ENCODE results near the gene DBF4. TPM values are rescaled to one million over a fixed set of nuclear protein-coding genes. Genes with fewer than 3 reads are reported as not detected.

DBF4 gene
- total and polyA plus RNA-seq, 9 of the 15 experiments (the other 6 are each of a cell fraction or from before 2014, with no cell fraction given) = 37.8 to 145 (median 104) TPM

GRCh38 chr7:87850836-87851593 lies 25.3 kb upstream of the DBF4 start:
- no TSS peak for BruUV-seq (replicated peaks)
- H3K36me3 ChIP-seq (ENCODE audit: control insufficient read depth, insufficient read depth, low read length) = peaks cover 75% of the 10 kb centered on the region
- H3K4me3 ChIP-seq = no peak overlapping the region
- no peaks in the 10 kb centered on the region; a peak in 1 of 5 replicates for H3K4me1 ChIP-seq (replicated peaks in 1 of 2; ENCODE audit: control insufficient read depth in 2 of 2, insufficient read depth in 2 of 2, low read length in 2 of 2)
- ATAC-seq (peak; percentile 40; the same call in 1 of the 3 replicates), DNase-seq (ENCODE audit: extremely low read depth in 1 of 4, low spot score in 3 of 4) (no peak), FAIRE-seq (no peak)
- ChIA-PET CTCF (ENCODE audit: low intra/inter-chr PET ratio) (no interaction called here), POLR2A (interaction anchor here (1.2 kb wide), 1 partner anchor 18 kb away, joined by 4 read pairs; no protein-coding TSS in a partner anchor)
- no peak overlapping the region for H3K9ac ChIP-seq (ENCODE audit: insufficient read depth in 1 of 2, low read depth in 2 of 2, low read length in 2 of 2)
- TF ChIP-seq ZNF644 (tag; IDR thresholded peaks at IDR 0.05; ENCODE audit: low read depth) = no peak
- TF ChIP-seq, protein P1, sequence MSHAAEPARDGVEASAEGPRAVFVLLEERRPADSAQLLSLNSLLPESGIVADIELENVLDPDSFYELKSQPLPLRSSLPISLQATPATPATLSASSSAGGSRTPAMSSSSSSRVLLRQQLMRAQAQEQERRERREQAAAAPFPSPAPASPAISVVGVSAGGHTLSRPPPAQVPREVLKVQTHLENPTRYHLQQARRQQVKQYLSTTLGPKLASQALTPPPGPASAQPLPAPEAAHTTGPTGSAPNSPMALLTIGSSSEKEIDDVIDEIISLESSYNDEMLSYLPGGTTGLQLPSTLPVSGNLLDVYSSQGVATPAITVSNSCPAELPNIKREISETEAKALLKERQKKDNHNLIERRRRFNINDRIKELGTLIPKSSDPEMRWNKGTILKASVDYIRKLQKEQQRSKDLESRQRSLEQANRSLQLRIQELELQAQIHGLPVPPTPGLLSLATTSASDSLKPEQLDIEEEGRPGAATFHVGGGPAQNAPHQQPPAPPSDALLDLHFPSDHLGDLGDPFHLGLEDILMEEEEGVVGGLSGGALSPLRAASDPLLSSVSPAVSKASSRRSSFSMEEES (CRISPR knock-in tag; IDR thresholded peaks at IDR 0.05) = peak; percentile 36
- no peaks in the 10 kb centered on the region for H3K27me3 ChIP-seq (ENCODE audit: control insufficient read depth in 2 of 2, insufficient read depth in 2 of 2, low read length in 2 of 2)
- H4K20me1 ChIP-seq (replicated peaks; ENCODE audit: control insufficient read depth, insufficient read depth, low read length) = no peaks in the 10 kb centered on the region
- H2AFZ ChIP-seq (ENCODE audit: low read depth, low read length) = no peak overlapping the region
- 93% methylated on average over 1 of the region's 1 CpG for WGBS (ENCODE audit: insufficient coverage, low coverage, missing lambda C conversion rate)
- in situ Hi-C loops (cut with MboI) = no loop called here
- H3K79me2 ChIP-seq (ENCODE audit: control insufficient read depth, insufficient read depth, low read length) = peaks cover 4% of the 10 kb centered on the region; the same call in 1 of the 3 replicates
- no peaks in the 10 kb centered on the region for H3K9me1 ChIP-seq (ENCODE audit: control insufficient read depth, insufficient read depth, low read length)
- H3K27ac ChIP-seq (ENCODE audit: extremely low read depth, low read depth, low read length) = no peak overlapping the region; the same call in 2 of the 3 replicates
- intact Hi-C loops (cut with micrococcal nuclease) = no loop called here
- H3K9me3 ChIP-seq (replicated peaks; ENCODE audit: control insufficient read depth, insufficient read depth, low read depth, low read length) = no peaks in the 10 kb centered on the region
- H3K4me2 ChIP-seq (ENCODE audit: insufficient read depth, low read length) = no peak overlapping the region

DNA sequence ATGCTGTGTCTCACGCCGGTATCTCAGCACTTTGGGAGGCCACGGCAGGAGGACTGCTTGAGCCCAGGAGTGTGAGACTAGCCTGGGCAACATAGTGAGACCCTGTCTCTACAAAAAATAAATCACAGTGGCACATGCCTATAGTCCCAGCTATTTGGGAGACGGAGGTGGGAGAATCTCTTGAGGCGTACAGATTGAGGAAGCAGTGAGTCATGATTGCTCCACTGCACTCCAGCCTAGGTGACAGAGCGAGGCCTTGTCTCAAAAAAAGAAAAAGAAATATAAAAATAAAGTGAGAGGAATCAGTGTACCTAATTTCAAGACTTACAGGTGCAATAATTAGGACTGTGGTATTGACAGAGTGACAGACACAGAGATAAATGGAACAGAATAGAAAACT lies 24.0 kb upstream of the DBF4 start:
- POLR2A ChIA-PET = no interaction called here
- Histone ChIP-seq H3K4me2 (ENCODE audit: insufficient read depth, low read length) (no peak overlapping the region), H3K9me1 (ENCODE audit: control insufficient read depth, insufficient read depth, low read length) (no peaks in the 10 kb centered on the region), H3K27me3 (ENCODE audit: control insufficient read depth in 2 of 2, insufficient read depth in 2 of 2, low read length in 2 of 2) (no peaks in the 10 kb centered on the region), H2AFZ (ENCODE audit: low read depth, low read length) (no peak overlapping the region), H3K27ac (ENCODE audit: extremely low read depth, low read depth, low read length) (no peak overlapping the region), H3K79me2 (ENCODE audit: control insufficient read depth, insufficient read depth, low read length) (peaks cover 4% of the 10 kb centered on the region; the same call in 1 of the 3 replicates), H3K4me3 (no peak overlapping the region), H3K4me1 (replicated peaks in 1 of 2; ENCODE audit: control insufficient read depth in 2 of 2, insufficient read depth in 2 of 2, low read length in 2 of 2) (no peaks in the 10 kb centered on the region; a peak in 1 of 5 replicates), H3K9ac (ENCODE audit: insufficient read depth in 1 of 2, low read depth in 2 of 2, low read length in 2 of 2) (no peak overlapping the region), H4K20me1 (replicated peaks; ENCODE audit: control insufficient read depth, insufficient read depth, low read length) (no peaks in the 10 kb centered on the region), H3K36me3 (ENCODE audit: control insufficient read depth, insufficient read depth, low read length) (peaks cover 76% of the 10 kb centered on the region), H3K9me3 (replicated peaks; ENCODE audit: control insufficient read depth, insufficient read depth, low read depth, low read length) (no peaks in the 10 kb centered on the region)
- in situ Hi-C loops (cut with MboI) (no loop called here), intact Hi-C loops (cut with micrococcal nuclease) (no loop called here)
- no peak for ATAC-seq
- TF ChIP-seq HOXB6 (CRISPR knock-in tag; IDR thresholded peaks at IDR 0.05; ENCODE audit: borderline replicate concordance) (no peak), ZNF23 (CRISPR knock-in tag; IDR thresholded peaks at IDR 0.05) (no peak)
- BruUV-seq (replicated peaks) = no TSS peak
- WGBS (ENCODE audit: insufficient coverage, low coverage, missing lambda C conversion rate) = 96% methylated on average over 6 of the region's 6 CpGs
- FAIRE-seq = no peak
- CTCF ChIA-PET (ENCODE audit: low intra/inter-chr PET ratio) = no interaction called here
- DNase-seq (ENCODE audit: extremely low read depth in 1 of 4, low spot score in 3 of 4) = no peak

Data from K562 (cell line).